ENCODE data around the gene UGT1A5.

Gene UGT1A5

GRCh38 chr2:233794128-233794658, 81.5 kb downstream of the UGT1A5 start:
- no peak for TF ChIP-seq CTCF (IDR thresholded peaks at IDR 0.05; ENCODE audit: insufficient read depth, low read length, missing control alignments)
- no peak for DNase-seq (ENCODE audit: low read depth, low spot score)
- POLR2A ChIA-PET = no interaction called here
- H3K4me3 ChIP-seq (ENCODE audit: low read depth, low read length) = no peak overlapping the region
- CTCF ChIA-PET = no interaction called here

DNA sequence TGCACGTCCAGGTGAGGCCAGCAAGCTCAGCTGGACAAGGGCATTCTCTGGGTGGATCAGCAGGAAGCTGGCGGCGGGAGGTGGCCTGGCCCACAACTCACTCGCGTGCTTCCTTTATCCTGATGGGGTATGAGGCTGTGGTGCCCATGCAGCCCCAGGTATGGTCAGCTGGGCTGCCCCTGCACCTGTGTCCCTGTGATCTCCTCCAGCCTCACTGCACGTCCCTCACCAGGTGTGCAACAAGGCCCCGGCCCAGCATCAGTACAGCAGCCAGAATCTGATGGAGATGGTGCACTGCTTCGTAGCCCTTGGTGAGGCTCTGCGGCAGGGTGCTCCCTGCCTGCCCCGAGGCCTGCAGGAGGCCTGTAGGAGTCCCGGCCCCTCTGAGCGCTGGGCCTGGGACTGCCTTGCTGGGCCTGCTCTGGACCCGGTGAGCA, 83.0 kb downstream of the UGT1A5 start:
- DNase-seq (ENCODE audit: low read depth, low spot score) = no peak
- ChIA-PET CTCF (no interaction called here), POLR2A (no interaction called here)
- TF ChIP-seq CTCF (IDR thresholded peaks at IDR 0.05; ENCODE audit: insufficient read depth, low read length, missing control alignments) = no peak
- H3K4me3 ChIP-seq (ENCODE audit: low read depth, low read length) = no peak overlapping the region

DNA sequence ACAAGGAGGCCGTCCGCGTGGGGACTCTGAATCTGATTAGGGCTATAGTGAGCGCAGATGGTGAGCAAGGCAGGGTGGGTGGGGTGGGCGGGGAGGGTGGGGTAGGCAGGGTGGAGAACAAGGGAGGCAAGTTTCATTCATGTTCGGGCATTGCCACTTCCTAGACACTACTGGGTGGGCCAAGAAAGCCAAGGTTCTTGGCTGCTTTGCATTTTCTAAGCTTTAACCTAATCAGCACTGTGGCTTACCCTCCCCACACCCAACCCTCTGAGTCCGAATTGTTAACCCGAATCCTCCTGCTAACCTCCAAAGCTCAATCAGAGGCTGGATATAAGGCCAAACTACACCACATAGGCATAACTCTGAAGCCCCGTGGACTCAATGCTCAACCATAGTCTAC, 83.5 kb downstream of the UGT1A5 start:
- no peak for TF ChIP-seq CTCF (IDR thresholded peaks at IDR 0.05; ENCODE audit: insufficient read depth, low read length, missing control alignments)
- POLR2A ChIA-PET = no interaction called here
- DNase-seq (ENCODE audit: low read depth, low spot score) = no peak
- CTCF ChIA-PET = no interaction called here
- no peak overlapping the region for H3K4me3 ChIP-seq (ENCODE audit: low read depth, low read length)

- H3K4me3 ChIP-seq (ENCODE audit: low read depth, low read length) = no peak overlapping the region
- no peak for DNase-seq (ENCODE audit: low read depth, low spot score)
- ChIA-PET POLR2A (no interaction called here), CTCF (no interaction called here)
- TF ChIP-seq CTCF (IDR thresholded peaks at IDR 0.05; ENCODE audit: insufficient read depth, low read length, missing control alignments) = no peak
Observed at GRCh38 chr2:233798335-233799086, 85.8 kb downstream of the UGT1A5 start.

- H3K4me3 ChIP-seq (ENCODE audit: low read depth, low read length) = no peak overlapping the region
- no peak for DNase-seq (ENCODE audit: low read depth, low spot score)
- POLR2A ChIA-PET = no interaction called here
- TF ChIP-seq CTCF (IDR thresholded peaks at IDR 0.05; ENCODE audit: insufficient read depth, low read length, missing control alignments) = no peak
- CTCF ChIA-PET = no interaction called here
Observed at GRCh38 chr2:233799087-233799665, 86.5 kb downstream of the UGT1A5 start.

DNA sequence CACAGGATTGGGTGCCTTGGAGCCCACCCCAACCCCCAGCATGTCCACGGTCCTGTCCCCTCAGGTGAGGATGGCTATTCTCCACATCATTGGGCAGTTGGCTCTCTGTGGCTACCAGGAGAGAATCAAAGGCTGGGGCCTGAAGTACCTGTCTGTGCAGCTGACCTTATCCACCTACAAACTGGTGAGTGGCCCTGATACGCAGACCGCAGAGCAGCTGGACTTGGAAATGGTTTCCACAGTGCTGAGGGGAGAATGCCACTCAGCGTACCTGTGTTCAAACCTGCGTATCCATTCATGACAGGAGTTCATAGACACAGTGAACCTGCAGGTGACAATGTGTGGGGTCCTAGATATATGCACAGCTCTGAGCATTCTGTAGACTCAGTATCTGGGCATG, 87.0 kb downstream of the UGT1A5 start:
- ChIA-PET CTCF (no interaction called here), POLR2A (no interaction called here)
- DNase-seq (ENCODE audit: low read depth, low spot score) = no peak
- H3K4me3 ChIP-seq (ENCODE audit: low read depth, low read length) = no peak overlapping the region
- TF ChIP-seq CTCF (IDR thresholded peaks at IDR 0.05; ENCODE audit: insufficient read depth, low read length, missing control alignments) = no peak
